Fibroblast of peridontal ligament (primary cell): ENCODE results near the gene SPOPL.
"Not testable (repeated sequence)": the region's sequence is repeated elsewhere in the genome, so short reads cannot be mapped to it uniquely, and the experiment has no call there.

Source experiments
- DNase-seq: peaks from one replicate; pipeline ENCODE4 v3.0.0-alpha.2; 2010; ENCODE audit errors: extremely low read depth

SPOPL gene

GRCh38 chr2:138501425-138502254 lies at the start of gene SPOPL:
Gene SPOPL, plus strand, starts transcription at chr2:138501770. Its CDS starts 48,447 bp downstream, at chr2:138550217.
- peak; percentile 71 for DNase-seq

GRCh38 chr2:138452324-138452723 lies 49.2 kb upstream of the SPOPL start:
- no peak for DNase-seq

DNA sequence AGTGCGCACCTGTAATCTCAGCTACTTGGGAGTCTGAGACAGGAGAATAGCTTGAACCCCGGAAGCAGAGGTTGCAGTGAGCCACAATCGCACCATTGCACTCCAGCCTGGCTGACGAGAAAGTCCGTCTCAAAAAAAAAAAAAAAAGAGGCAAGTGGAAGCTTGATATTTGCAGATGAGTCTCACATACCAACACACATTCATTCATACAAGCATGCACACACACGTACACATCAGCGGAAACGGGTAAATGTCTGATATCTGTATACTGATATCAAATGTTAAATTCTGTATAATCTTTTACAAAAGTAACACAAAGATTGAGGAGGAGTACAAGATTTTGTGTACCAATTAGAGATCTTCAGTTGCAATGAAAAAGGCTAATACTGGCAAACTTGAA lies 47.8 kb upstream of the SPOPL start:
- DNase-seq, result no peak

DNA sequence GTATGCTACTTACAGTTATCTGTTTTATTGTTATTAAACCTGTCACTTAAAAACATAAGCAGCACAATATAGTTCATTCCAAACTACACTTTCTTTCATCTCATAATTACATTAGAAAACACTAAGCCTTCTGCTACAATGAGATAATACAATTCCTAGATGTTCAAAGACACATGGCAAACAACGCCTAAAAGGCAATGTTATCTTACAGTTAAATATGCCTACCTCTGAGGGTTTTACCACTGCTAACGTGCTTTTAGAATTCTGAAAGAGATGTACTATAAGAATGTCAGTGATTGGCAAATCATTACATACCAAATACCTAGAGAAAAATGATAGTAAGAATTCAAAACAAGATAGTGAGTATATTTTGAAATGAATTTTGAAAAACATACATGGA lies 46.8 kb upstream of the SPOPL start:
- no peak for DNase-seq

GRCh38 chr2:138455275-138455674 lies 46.3 kb upstream of the SPOPL start:
- DNase-seq, result no peak

DNA sequence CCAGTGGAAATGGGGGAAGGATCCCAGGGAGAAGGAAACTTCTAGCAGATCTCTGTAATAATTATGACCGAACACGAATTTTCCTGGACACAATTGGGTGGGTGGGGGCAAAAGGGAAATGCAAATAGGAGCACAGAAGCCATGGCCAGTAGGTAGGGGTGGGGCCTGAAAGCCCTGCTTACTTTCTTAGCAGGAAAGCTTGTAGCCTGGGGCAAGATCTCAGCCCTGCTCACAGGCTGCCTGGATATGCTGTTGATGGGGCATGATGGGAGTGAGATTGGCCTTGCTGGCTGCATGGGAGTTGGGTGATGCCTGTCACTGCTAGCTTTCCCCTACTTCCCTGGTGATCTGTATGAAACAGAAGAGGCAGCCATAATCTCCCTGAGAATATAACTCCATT lies 45.9 kb upstream of the SPOPL start:
- no peak for DNase-seq

GRCh38 chr2:138462689-138463088 lies 38.9 kb upstream of the SPOPL start:
- not testable (repeated sequence) for DNase-seq

GRCh38 chr2:138468617-138469016 lies 33.0 kb upstream of the SPOPL start:
- DNase-seq, result no peak

GRCh38 chr2:138469411-138469810 lies 32.2 kb upstream of the SPOPL start:
- no peak for DNase-seq

- no peak for DNase-seq
Measured at GRCh38 chr2:138470941-138471340, 30.6 kb upstream of the SPOPL start.

DNA sequence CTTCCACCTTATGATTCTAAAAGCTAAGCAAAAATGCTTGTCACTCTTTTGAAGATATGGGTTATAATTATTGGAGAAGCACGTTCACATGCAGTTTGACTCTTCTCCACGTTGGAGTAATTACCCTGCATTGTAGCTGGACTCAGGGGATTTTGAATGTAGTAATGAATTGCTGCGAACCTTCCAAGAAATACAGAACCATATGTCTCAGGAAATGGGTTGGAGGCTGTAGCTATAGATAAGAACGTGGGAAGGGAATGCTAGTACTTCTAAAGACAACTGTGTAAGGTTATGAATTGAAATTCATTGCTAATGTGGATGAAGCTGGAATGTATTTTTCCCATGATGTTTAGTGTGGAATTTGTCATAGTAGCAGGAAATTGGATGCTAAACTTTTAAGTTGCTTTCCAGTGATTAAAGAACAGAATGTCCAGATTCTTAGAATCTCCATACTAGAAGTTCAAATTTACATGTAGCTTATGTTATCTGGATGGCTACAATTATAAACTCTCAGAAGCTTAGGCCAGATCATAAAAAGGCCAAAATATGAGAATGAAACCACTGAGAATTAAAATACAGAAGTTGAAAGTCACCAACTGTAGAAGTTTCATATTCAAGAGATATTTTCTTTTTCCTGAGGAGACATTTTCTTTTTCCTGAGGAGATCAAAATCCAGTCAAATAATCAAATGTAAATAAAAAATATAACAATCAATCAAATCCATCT lies 27.3 kb upstream of the SPOPL start:
- DNase-seq, result no peak

DNA sequence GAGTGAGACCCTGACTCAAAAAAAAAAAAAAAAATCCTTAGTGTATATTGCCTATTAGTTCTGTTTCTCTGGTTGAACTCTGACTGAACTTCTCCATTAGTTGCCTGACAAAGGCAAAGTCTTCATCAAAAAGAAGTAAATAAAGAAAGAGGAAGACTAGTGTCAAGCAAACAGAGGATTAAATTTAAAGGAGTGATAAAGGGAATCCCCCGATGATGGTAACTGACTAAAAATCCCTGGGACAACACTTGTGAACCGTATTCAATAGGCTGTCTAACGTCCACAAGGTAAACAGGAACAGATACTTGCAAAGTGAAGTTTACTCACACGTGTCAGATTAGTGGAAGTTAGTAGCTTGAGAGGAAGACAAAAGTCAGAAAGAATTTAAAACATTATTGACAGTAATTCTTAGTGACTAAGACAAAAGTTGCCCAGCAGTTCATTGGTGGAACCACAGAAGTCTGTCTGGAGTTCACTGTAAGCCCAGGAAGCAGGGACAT lies 26.2 kb upstream of the SPOPL start:
- no peak for DNase-seq

DNA sequence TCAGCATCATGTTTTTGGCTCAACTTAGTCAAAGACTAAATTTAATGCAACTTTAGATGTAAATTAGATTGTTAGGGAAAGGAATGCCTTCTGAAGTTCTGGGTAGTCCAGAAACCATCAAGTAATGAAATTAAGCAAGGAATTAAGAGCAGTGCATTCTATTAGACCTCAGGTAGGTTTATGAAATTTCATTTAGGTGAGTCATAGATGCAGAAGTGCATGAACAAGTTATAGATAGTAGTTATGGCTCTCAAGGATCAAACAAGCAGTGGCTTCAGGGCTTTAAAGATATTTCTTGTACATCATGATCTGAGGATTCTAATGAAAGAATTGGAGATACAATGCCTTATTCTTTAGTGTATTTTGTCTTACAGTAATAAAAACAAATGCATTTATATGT lies 25.4 kb upstream of the SPOPL start:
- no peak for DNase-seq

- no peak for DNase-seq
Measured at GRCh38 chr2:138476940-138477339, 24.6 kb upstream of the SPOPL start.

- not testable (repeated sequence) for DNase-seq
Measured at GRCh38 chr2:138482796-138483195, 18.8 kb upstream of the SPOPL start.

DNA sequence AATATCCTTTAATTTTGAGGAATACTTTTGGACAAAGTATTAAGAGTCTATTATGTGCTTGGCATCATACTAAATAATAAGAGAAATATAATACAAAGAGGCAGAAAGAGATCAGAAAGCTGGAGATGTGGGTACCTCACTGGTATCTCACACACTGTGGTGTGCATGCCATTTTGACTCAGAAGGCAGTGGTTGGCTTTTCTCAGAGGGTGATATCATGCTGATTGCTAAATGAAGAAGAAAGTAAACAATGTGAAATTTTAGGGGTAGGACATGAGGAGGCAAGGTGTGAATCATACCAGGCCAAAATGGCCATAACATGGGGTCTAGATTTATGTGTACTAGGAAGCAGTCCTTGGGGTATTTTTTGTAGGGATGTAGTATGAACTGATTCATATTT lies 16.6 kb upstream of the SPOPL start:
- DNase-seq, result no peak

- DNase-seq, result no peak
Measured at GRCh38 chr2:138486363-138487198, 15.0 kb upstream of the SPOPL start.

DNA sequence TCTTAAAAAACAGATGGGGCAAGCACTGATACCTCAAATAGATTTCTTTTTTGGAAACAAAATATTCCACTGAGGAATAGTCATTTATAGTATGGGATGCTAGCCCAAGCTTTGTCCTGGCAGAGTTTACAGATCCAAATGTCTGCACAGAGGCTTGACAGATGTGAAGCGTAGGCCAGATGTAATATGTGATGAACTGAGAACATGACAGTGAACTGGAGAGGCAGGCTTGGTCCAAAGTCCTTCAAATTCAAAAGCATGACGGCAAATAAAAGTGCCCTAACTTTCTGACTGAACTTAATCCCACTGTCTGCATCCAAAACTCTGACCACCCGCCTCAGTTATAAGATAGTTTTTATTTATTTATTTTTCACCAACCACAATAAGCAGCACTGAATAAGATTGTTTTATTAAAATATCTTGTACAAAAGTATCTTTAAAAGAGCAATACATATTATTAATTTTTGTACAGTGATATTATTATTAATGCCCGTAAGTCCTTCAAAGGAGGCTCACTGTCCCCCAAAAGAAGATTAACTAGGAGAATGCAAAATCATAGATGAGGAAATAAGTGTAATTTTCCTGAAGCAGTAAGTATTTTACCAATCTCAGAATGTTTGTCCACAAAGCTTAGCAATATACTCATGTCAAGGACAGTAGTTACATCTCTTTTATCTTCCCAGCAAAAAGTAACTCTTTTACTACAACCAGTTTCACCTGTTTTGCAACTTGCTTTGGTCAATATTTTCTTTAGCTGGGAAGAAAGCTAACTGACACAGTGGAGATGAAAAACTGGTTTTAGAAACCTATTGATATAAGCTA lies 10.7 kb upstream of the SPOPL start:
- no peak for DNase-seq

- DNase-seq, result no peak
Measured at GRCh38 chr2:138491495-138491862, 10.1 kb upstream of the SPOPL start.

DNA sequence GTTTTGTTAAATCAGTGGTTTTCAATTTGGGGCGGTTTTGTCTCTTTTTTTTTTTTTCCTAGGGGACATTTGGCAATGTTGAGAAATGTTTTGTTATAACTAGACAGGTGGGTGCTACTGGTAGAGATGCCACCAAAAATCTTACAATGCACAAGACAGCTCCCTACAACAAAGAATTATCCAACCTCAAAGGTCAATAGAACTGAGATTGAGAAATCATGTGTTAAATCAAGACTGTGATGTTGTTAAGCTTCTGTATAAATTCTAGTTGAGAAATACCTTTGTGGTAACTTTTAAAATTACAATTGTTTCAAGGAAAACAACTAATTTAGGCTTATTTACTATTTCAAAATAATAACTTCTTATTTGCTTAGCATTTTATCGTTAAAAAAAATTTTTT lies 9.4 kb upstream of the SPOPL start:
- DNase-seq, result no peak

- DNase-seq, result no peak
Measured at GRCh38 chr2:138493334-138493733, 8.2 kb upstream of the SPOPL start.
